Fibroblast of peridontal ligament (primary cell): ENCODE measurements around the gene ICA1.

Experiments
- DNase-seq: peaks from one replicate; pipeline ENCODE4 v3.0.0-alpha.2; 2010; ENCODE audit errors: extremely low read depth

Gene ICA1

DNA sequence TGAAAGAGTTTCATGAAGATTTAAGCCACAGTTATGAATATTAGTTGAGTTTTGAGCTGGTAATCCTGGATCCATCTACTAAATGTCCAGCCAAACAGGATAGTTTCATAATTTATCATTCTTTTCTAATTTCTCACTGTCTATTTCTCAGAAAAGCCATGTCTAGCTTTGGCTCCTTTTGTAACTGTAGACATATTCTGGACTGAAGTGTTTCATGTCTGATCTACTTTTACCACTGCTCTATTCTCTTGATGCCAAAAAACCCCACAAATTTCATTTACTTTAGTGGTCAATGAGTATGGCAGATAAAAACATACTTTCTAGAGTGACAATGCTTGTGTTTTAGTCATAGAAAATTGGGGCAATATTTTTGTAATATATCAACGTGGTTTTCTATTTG lies 61.2 kb downstream of the ICA1 start:
- DNase-seq, result no peak

DNA sequence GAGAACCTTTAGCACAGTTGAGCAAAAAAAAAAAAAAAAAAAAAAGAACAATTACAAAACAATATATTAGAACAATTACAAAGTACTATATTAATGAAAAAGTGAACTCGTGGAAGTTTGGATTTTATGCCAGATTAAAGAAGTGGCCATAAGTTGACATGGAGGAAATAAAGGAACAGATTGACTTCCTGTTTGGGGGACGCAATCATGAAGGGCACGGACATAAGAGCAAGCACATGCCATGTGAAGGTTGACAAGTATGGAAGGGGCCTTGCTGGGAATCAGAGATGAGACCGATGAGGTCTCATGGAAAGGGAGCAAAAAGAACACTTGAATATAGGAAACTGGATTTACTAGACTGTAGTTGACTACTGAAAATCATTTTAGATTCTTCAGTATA lies 61.7 kb downstream of the ICA1 start:
- DNase-seq, result no peak

DNA sequence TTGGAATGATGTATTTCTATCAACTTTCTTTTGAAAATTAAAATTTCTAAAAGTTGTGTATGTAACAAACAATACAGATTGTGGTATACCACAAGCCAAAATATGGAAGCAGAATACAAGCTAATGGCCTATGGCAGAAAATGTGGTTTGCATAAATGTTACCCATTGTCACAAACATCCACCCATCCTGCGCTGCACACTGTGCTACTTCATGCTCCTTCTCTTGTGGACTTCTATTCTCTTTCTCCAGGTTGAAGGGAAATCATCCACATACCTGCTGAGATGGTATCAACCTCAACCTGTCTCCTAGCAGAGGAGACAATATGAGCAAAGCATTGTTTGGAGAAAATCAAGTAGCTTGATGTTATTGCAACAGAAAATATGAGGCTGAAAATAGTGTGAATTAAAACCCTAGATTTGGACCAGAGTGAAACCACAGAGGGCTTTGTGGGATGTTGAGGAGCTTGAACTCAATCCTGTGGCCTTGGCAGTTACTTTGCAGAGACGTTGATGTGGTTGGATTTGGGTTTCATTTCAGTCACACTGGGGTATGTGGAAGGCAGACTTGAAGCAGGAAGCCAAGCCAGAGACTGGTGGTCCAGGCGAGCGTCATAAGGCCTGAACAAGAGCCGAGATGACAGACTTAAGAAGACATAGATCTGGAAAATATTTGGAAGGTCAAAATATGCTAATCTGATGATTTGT lies 63.8 kb downstream of the ICA1 start:
- DNase-seq, result no peak

DNA sequence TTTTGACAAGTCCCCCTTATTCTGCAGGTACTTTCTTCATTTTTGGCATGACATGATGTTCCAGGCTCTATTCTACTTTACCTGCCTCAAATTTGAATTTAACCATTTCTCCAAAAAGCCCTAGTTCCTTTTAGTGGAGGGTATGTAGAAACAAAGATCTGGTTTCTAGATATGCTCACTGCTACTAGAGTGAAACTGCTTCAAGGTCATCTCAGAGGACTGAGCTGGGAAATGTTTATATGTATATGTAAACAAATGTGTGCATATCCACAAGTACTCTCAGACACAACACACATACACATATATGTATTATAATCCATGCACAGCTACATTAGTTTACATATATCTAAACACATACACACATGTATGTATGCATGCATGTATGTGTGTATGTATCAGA lies 69.1 kb downstream of the ICA1 start:
- DNase-seq, result no peak

DNA sequence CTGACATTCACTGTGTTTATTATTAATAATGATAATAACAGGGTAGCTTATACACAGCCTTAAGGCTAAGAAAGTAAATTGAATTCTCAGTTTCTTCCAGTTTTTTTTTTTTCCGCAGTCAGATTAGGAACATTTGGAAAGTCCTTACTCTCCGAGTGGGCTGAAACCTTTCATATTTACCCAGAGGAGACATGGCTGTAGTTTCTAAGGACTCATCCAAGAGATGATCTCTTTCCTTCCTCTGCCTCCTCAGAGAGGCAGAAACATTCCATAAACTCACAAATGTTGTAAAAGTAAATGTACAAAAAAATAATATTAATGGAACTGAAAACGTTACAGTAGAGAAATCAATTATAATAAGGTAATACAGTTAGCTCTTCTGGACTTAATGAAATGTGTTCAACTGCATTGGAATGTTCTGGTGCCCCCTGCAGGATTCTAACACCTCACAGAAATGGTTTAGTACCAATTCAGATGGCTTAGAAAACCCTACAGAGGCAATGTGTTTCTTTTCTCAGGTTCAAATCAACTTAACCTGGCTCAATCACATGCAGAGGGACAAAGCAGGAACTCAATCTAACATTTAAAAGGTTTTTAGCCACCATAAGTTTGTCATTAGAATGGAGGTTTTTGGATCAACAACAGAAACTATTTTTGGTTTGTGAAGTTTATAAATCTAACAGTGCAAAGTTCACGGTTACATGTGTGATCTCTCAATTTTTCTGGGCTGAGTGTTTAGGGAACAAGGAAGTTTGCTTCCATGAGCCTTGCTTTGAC lies 71.7 kb downstream of the ICA1 start:
- peak; percentile 71 for DNase-seq

DNA sequence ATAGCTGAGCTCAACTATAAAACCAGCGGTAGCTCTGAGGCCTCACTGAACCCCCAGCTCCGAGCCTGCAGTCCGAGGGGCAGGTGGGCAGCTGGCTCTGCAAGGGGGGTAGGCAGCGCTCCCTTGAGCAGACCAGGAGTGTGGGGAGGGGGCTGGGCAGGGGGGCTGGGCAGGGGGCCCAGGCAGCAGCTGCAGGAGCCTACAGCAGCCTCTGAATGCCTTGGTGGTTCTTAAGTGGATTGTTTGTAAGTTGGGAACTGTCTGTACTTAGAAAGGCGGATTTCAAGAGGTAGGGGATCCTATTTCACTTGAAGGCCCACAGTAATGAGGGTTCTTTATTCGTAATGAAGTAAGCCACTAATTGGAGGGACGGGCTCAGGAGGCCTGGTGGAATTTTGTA lies 72.3 kb downstream of the ICA1 start:
- DNase-seq, result no peak

DNA sequence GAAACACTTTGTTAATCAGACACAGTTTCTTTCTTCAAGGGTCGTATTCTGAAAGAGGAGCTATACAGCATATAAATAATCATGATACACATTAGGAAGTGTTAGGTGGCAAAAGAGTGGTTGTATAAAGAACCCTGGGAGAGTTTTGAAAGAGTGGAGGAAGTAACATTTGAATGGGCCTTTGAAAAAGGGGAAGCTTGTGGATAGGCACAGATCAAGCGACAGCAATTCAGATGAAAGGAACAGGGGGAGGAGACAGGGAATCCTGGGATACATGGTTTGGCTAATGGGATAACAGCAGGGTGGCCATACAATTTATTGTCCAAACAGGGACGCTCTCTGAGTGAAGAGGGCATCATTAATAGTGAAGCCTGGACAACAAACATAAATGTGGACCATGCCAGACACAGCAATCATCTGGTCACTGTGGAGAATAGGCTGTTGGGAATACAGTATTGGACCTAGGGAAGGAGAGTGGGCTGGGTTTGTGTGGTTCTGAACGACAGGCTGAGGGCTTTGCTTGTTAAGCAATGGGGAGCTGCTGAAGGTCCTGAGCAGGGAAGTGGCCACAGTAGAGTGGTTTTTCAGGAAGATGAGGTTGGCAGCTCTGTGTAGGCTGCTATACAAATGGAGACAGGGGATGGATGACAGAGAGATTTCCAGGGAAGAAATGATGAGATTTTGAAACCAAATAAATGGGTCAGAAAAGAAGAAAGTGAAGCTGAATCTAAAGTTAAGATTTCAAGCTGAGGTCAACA lies 75.9 kb downstream of the ICA1 start:
- no peak for DNase-seq

DNA sequence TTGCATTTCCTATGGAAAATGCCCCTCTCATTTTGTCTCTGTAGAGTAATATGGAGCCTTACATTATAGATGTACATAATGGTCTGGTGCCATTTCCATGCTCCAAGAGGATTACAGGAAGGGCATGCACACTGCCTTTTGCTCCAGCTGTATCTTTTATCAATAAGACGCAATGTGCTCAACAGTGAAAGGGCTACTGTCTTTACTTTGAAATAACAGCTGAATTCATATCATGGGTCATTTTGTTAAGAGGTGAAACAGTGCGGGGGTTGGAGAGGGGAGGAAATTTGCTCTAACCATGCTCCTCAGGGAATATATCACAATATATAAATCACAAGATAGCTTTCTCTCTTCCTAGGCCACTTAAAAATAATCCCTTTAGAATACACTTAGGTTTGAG lies 77.7 kb downstream of the ICA1 start:
- no peak for DNase-seq

DNA sequence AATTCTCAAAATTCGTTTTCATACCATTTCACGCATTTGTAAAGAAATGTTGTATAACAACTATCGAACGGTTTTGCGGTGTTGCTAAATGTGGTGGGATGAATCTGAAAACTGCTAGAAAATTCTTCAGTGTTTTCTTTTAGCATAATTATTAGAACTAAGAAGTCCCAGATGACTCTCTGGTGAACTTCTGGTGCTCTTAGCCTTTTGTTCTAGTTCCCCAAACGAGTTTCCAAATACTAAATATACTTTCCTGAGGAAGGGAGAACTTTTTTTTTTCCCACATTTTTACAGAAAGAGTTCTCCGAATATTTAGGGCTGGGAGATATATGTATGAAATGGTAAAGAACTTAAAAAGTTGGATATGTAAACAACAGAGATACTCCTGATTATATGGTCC lies 82.5 kb downstream of the ICA1 start:
- no peak for DNase-seq

DNA sequence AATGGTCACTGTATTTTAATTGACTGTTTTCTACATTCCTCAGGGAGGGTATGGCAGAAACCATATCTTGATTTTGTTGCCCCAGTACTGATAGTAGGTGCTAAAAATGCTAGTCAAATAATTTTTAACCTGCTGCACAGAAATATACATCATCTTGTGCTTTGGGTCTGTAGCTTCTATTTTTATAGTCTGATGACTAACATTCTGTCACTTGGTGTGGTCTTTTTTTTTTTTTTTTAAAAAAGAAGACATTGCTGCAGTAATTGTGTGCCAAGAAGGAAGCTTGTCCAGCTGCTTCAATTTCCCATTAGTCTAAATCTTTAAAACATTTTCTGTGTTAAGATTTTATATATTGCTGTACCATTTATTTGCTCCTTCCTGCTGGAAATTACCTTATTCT lies 83.6 kb downstream of the ICA1 start:
- no peak for DNase-seq

DNA sequence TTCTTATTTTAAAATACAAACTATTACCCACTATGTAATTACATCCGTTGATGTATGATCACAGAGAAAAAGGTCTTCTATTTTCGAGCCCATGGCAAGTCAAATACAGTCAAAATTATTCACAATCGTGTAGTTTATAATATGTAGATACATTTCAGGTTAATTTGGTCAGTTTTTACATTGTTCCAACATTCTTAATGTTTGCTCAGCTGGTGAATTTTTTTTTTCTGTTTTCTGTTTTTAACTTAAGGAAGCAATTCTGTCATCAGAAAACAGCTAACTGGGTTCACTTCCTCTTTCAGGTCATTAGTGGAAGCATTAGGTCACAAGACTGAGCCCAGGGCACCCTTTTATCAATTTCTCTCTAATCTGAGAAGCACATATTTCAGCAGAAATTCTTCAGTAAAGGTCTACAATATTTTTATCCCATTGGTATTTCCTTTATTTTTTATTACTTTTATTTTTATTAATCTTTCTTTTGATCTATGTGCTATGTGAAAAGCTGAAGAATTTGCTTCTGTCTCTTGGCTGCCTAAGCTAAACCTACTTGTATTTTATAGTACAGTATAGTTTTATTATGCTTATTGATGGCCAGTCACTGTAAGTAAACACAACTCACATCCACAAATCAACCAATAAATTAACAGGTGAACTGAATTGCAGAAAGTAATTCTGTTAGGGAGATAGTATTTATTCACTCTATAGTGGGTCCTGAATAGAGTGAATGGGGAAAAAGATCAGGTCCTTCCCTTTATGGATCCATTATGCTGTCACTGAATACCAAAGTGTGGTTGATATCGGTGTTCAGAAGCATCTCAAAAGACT lies 84.6 kb downstream of the ICA1 start:
- no peak for DNase-seq

DNA sequence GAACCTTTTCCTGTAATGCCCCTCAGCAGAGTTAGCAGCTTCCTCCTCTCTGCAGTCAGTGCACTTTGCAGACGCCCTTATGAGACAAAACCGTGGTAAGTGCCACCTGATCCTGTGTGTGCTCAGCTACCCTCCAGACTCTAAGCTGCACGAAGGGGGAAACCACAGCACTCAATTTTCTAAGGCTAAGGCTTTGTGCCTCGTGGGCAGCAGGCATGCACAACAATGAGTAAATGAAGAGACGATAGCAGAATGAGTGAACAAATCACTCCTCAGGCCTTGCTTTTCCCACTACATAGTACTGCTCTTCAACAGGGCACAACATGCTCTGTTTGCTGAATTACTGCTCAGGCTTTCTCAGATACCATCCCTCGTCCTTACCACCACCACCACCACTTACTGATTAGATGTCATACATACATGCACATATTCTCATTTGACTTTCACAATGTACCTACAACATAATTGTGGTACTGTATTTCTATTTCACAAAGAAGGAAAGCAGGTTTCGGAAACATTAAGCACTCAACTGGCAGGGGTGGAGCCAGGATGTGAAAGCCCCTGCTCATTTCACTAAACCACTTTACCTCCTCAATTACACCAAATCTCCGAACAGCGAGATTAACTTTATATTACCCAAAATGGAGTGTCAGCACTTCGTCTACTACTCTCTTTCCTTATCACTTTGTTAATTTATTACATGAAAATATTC lies 85.4 kb downstream of the ICA1 start:
- DNase-seq, result no peak

DNA sequence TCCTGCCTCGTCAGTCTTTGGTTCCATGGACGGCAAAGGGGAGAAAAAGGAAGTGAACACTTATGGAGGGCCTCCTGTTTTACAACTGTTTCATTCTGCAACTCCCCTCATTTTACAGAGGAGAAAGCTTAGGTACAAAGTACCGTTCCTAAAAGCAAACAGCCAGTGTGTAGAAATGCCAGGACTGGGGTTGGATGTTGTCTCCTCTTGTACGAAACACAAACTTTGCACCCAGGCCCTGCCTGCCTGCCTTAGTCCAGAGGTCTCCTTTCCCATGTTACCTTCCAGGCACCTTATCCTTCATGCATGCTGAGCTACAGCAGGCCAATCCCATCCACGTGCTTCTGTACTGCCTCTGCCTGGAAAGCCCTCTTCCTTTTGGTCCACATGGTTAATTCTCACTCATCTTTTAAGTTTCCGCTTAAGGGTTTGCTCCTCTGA lies 86.0 kb downstream of the ICA1 start:
- DNase-seq, result no peak

DNA sequence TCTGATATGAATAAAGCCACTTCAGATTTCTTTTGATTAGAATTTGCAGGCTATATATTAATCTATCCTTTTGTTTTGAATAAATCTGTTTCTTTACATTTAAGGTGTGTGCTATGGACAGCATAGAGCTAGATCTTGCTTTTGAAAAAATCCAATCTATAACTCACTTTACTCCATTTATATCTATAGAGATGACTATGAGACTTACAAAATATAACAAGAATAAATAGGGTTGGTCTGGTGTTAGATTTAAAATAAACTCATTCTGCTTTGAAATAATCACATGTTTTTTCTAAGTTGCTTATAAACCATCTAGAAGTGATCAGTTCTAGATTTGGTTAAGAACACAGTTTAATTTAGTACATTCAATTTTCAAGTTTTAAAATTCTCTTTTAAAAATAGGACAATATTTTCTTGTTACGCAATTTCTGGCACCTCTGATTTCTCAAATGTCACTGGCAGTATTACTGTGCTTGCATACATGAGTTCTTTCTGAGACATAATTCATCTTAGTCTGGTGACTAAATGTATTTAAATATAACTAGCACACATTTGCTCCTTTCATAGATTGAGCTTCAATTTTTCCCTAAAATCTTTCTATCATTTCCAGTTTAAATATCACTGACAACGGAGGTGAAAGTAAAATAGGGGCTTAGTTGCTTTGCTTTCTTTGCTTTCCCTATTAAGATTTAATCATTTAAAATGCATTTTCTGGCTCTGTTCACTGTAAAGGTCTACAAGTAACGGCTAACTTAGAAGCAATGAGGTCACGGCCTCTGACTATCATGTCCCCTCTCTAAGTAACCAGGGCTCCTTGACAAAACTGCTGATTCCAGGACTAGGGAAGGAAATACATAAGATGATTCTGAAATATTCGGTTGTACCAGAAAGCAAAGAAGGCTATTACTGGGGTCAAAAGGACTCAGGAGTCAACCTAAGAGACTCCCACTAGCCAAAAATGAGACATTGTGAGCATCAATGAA lies 89.3 kb downstream of the ICA1 start:
- DNase-seq, result no peak

DNA sequence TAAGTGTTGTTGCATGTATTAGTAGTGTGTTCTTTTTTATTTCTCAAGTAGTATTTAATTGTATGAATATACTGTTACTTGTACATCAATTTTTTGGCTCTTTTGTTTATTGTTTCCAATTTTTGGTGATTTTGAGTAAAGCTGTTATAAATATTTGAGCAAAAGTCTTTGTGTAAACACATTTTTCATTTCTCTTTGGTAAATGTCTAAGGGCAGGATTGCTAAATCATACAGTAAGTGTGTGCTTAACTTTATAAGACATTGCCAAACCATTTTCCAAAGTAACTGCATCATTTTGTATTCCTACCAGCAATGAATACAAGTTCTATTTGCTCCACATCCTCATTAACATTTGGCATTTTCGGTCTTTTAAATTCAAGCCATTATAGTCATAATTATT lies 92.8 kb downstream of the ICA1 start:
- no peak for DNase-seq

DNA sequence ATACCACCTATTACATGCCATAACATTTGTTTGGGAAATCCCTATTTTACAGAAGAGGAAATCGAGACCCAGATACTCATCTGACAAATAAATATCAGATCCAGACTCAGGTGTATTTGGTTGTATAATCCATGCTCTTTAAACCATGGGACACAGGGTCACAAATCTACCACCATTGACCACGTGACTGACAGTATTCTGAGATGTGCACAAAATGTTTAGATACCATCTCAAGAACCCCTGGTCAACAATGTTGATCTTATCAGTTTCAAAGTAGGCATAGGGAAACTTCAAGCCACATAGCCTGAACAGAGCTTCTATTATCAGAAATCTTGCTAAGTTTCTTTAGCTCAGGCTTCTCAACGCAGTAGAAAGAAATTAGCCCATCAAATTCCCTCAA lies 93.6 kb downstream of the ICA1 start:
- DNase-seq, result no peak

DNA sequence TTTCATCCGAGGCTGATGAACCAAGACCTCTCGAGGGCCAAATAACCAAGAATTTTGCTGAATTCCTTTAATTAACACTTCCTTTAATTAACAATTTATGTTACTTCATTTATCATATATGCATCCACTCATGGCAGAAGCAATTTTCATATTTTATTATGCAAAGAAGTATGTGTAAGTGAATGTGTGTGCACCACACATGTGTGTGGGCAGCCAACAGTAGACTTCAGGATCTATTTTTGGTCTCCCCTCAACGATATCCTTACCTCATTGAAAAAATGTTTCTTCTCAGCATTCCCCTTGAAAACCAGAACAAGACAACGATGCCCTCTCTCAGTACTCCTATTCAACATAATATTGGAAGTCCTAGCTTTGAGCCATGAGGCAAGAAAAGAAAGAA lies 96.8 kb downstream of the ICA1 start:
- no peak for DNase-seq

DNA sequence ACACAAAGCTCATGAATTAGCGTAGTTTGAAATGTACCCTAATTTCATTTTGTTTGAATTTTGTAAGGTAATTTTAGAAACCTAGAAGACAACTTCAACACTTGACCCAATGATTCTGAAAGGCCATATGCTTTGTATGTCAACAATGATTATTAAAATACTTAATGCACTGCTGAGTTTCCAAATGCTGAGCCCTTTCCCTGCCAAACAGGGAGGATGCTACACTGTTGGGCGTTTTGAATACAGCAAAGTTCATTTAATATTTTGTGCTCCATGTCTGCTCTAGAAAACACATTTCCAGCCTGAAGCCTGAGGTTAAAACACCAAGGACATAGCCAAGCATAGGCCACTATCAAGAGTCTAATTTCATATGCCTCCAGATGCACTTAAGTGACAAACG lies 99.8 kb downstream of the ICA1 start:
- DNase-seq, result no peak

DNA sequence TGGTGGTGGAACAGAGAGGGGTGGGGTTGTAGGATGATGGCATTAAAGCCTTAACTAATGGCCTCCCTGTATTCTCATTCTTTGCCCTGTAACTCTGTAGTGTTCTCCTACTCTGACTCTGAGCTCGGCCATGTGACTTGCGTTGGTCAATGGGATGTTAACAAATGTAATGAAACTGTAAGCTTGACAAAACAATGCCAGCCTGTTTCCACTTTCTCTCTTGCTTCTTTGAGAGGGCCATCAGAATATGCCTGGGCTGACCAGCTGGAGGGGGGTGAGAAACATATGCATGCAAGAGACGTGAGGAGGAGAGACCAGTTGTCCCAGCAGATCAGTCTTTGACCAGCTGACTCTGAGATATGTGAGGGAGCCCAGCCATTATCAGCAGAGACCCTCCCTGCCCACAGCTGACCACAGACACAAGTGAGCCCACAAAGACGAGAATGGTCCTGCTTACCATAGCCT lies 100.6 kb downstream of the ICA1 start:
- no peak for DNase-seq

DNA sequence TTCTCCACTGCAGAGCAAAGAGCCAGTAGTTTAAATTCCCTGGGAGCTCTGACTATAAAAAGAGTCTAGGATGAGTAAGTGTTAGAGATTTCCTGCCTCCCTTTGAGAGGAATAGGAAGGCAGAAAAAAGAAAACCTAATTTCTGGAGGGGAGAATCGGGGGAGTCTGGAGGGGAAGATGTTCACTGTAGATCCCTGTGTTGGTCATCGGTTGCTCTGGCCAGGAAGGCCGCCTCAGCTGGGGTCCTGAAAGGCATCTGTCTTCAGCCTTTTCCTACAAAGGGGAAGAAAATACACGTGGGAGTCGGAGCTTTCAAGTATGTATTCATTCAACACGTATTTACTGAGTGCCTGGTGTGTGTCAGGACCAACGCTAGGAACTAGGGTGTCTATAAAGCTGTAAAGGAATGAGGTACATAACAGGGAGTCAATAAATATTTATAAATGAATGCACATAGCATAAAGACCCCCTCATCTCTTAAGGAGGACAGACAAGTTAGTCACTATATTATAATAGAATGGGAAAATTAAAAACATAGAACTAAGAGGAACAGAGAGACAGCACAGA lies 101.1 kb downstream of the ICA1 start:
- DNase-seq, result no peak
